Measurements from ENCODE around the gene TXK. TPM values are rescaled to one million over a fixed set of nuclear protein-coding genes. Genes with fewer than 3 reads are reported as not detected.

Gene TXK
- total RNA-seq, 1 experiment from 2014 or later, result 0.70 TPM

- Mint-ChIP-seq H3K27ac (no peak overlapping the region), H3K27me3 (ENCODE audit: low read depth) (peaks cover 3% of the 10 kb centered on the region; the same call in 1 of the 2 replicates), H3K4me3 (no peak overlapping the region), H3K4me1 (peaks cover 17% of the 10 kb centered on the region), H3K9me3 (no peaks in the 10 kb centered on the region), H3K36me3 (no peaks in the 10 kb centered on the region)
- TF ChIP-seq ESRRA (CRISPR knock-in tag; IDR thresholded peaks at IDR 0.05; ENCODE audit: borderline replicate concordance), result no peak
- TF ChIP-seq E2F4 (CRISPR knock-in tag; IDR thresholded peaks at IDR 0.05; ENCODE audit: borderline replicate concordance, low read depth), result no peak
- TF ChIP-seq ZNF532 (CRISPR knock-in tag; IDR thresholded peaks at IDR 0.05; ENCODE audit: borderline replicate concordance), result no peak
- no peak for TF ChIP-seq EMX1 (CRISPR knock-in tag; IDR thresholded peaks at IDR 0.05)
- TF ChIP-seq RORB (CRISPR knock-in tag; IDR thresholded peaks at IDR 0.05), result no peak
- TF ChIP-seq SMAD4 (CRISPR knock-in tag; IDR thresholded peaks at IDR 0.05), result no peak
- TF ChIP-seq FOXJ3 (CRISPR knock-in tag; IDR thresholded peaks at IDR 0.05; ENCODE audit: borderline replicate concordance), result no peak
- TF ChIP-seq ATF6 (CRISPR knock-in tag; IDR thresholded peaks at IDR 0.05), result no peak
- TF ChIP-seq CDX4 (CRISPR knock-in tag; IDR thresholded peaks at IDR 0.05; ENCODE audit: borderline replicate concordance), result no peak
- TF ChIP-seq ZNF232 (CRISPR knock-in tag; IDR thresholded peaks at IDR 0.05), result no peak
- no peak for TF ChIP-seq TP53 (CRISPR knock-in tag; IDR thresholded peaks at IDR 0.05)
- no peak for TF ChIP-seq FOXP4 (CRISPR knock-in tag; IDR thresholded peaks at IDR 0.05)
- no peak for TF ChIP-seq ZSCAN18 (CRISPR knock-in tag; IDR thresholded peaks at IDR 0.05)
- POLR2A ChIA-PET, result no interaction called here
- ATAC-seq (no peak), DNase-seq (ENCODE audit: low spot score) (no peak)
- CTCF ChIA-PET, result no interaction called here
Measured at GRCh38 chr4:48119646-48120045, 14.4 kb downstream of the TXK start.

- Mint-ChIP-seq H3K4me1 (peaks cover 25% of the 10 kb centered on the region), H3K27me3 (ENCODE audit: low read depth) (peaks cover 3% of the 10 kb centered on the region; the same call in 1 of the 2 replicates), H3K36me3 (no peaks in the 10 kb centered on the region), H3K27ac (no peak overlapping the region), H3K9me3 (no peaks in the 10 kb centered on the region), H3K4me3 (no peak overlapping the region)
- ChIA-PET POLR2A (no interaction called here), CTCF (no interaction called here)
- DNase-seq (ENCODE audit: low spot score) (no peak), ATAC-seq (no peak)
- TF ChIP-seq ETV6 (CRISPR knock-in tag; IDR thresholded peaks at IDR 0.05) (no peak), FOXP4 (CRISPR knock-in tag; IDR thresholded peaks at IDR 0.05) (no peak), RELA (CRISPR knock-in tag; IDR thresholded peaks at IDR 0.05; ENCODE audit: borderline replicate concordance) (no peak), CBFB (CRISPR knock-in tag; IDR thresholded peaks at IDR 0.05; ENCODE audit: low read depth) (no peak), SP1 (CRISPR knock-in tag; conservative IDR thresholded peaks at IDR 0.05) (no peak), OVOL2 (CRISPR knock-in tag; IDR thresholded peaks at IDR 0.05; ENCODE audit: borderline replicate concordance) (no peak), NFE2L1 (CRISPR knock-in tag; IDR thresholded peaks at IDR 0.05) (no peak), ATF6 (CRISPR knock-in tag; IDR thresholded peaks at IDR 0.05) (no peak)
Measured at GRCh38 chr4:48118081-48118480, 16.0 kb downstream of the TXK start.
